GM19397 (cell line): Measurements from ENCODE around the gene SLC26A11.
"Not testable (repeated sequence)": the region's sequence is repeated elsewhere in the genome, so short reads cannot be mapped to it uniquely, and the experiment has no call there.

ENCODE experiments used
- ATAC-seq: cut with Tn5 transposase; IDR thresholded peaks from one replicate; pipeline ENCODE4 v1.9.1; 2021; ENCODE audit warnings: mild to moderate bottlenecking, moderate library complexity; ENCODE audit not compliant: unreplicated experiment

The SLC26A11 gene

GRCh38 chr17:80243526-80244433 is 23.6 kb downstream of the SLC26A11 start:
- no peak for ATAC-seq

DNA sequence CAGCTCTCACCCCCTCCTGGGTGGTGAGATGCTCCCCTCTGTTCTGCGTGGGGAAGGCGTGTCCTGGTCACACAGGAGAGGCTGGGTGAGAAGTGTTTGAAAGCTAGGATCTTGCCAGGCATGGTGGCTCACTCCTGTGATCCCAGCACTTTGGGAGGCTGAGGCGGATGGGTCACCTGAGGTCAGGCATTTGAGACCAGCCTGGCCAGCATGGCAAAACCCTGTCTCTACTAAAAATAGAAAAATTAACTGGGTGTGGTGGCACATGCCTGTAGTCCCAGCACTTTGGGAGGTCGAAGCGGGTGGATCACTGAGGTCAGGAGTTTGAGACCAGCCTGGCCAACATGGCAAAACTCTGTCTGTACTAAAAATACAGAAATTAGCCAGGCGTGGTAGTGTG is 24.2 kb downstream of the SLC26A11 start:
- not testable (repeated sequence) for ATAC-seq

- ATAC-seq, result no peak
These were observed 24.8 kb downstream of the SLC26A11 start for GRCh38 chr17:80244871-80245509.

DNA sequence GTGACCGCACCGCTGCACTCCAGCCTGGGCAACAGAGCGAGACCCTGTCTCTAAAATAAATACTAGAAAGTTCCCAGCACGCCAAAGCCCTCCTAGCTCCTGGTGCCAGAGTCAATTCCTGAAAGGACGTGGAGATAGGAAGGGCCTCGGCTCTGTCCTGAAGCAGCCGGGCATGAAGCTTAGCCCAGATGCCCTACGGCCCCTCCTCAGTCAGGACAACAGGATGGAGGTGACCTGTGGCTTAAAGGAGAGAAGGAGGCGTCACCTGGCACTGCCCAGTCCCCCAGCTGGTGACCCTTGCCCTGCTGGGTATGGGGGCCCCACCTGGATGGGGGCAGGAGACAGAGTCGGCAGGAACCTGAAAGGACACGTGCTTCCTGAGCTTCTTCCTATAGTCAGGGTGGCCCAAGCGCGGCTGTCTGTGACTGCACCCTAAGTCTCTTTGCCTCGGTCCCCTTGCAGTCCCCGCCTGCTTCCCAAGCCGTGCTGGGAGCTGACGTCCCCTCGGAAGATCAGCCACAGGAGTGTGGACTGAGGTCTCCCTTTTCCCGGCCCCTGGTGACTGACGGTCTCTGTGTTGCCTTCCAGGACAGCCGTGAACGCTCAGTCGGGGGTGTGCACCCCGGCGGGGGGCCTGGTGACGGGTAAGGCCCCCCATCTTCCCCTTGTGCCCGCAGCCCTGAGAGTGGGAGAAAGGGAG is 25.5 kb downstream of the SLC26A11 start:
- ATAC-seq, result no peak

DNA sequence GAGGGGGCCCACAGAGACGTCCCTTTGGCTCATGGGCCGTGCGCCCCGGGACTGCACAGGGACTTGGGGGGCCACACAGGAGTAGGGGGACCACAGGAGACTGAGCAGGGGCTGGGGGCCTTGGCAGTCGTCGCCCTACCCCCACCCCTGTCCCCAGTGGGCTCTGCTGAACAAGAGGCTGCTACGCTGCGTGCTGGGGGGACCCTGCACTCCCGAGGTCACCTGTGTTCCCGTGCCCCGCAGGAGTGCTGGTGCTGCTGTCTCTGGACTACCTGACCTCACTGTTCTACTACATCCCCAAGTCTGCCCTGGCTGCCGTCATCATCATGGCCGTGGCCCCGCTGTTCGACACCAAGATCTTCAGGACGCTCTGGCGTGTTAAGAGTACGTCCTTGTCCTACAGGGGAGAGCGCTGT is 26.0 kb downstream of the SLC26A11 start:
- ATAC-seq, result no peak

GRCh38 chr17:80246726-80247125 is 26.5 kb downstream of the SLC26A11 start:
- ATAC-seq, result no peak

DNA sequence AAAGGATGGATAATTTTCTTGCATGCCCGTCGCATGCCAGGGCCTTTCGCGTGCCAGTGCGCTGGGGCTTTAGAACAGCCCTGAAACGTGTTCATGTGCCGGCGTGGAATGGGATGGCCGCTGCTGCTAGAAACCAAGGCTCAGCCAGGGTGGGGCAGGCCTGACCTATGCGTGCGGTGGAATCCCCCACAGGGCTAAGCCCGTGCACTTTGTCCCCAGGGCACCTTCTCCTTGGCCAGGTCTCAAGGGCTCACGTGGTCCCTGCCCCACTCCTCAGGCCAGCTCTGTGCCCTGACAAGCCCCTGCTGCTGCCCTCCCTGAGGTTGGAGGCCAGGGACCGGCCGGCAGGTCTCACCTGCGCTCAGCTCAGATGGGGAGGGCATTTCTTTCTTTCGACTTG is 27.3 kb downstream of the SLC26A11 start:
- ATAC-seq, result no peak

GRCh38 chr17:80248001-80248893 is 28.0 kb downstream of the SLC26A11 start:
- no peak for ATAC-seq

- ATAC-seq, result no peak
These were observed 28.9 kb downstream of the SLC26A11 start for GRCh38 chr17:80248894-80249710.

GRCh38 chr17:80251966-80252365 is 31.7 kb downstream of the SLC26A11 start:
- ATAC-seq, result no peak

DNA sequence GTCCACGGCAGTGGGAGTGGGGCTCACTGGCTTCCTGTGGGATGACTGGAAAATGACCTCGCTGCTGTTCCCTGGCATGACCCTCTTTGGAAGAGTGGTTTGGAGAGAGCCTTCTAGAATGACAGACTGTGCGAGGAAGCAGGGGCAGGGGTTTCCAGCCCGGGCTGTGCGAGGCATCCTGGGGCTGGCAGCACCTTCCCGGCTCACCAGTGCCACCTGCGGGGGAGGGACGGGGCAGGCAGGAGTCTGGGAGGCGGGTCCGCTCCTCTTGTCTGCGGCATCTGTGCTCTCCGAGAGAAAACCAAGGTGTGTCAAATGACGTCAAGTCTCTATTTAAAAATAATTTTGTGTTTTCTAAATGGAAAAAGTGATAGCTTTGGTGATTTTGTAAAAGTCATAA is 32.6 kb downstream of the SLC26A11 start:
- no peak for ATAC-seq

DNA sequence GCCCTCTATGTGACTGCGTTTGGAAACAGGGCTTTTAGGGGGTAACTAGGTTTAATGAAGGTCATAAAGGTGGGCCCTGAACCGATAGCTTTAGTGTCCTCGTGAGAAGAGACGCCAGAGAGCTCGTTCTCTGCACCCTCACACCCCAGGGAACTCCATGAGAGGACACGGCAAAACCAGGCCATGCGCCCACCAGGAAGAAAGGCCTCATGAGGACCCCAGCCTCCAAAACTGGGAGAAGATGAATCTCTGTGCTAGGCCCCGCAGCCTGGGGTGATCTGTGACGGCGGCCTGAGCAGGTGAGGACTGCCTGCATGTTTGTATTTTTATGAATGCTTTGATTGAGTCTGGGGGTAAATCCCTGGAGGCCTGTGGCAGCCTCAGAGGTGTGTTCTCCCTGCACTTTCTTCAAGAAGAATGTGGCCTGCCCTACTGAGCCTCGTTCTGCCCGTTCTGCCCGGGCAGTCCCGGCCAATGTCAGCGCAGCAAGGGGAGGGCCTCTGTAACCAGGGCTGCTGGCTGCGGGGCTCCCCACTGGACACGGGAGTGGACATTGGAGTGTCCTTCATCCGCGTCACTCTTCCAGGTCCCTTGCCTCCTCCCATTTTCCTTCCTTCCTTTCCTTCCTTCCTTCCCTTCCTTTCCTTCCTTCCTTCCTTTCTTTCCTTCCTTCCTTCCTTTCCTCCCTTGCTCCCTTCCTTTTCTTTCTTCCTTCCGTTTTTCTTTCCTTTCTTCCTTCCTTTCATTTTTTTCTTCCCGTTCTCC is 33.6 kb downstream of the SLC26A11 start:
- no peak for ATAC-seq

- no peak for ATAC-seq
These were observed 34.4 kb downstream of the SLC26A11 start for GRCh38 chr17:80254396-80255251.

DNA sequence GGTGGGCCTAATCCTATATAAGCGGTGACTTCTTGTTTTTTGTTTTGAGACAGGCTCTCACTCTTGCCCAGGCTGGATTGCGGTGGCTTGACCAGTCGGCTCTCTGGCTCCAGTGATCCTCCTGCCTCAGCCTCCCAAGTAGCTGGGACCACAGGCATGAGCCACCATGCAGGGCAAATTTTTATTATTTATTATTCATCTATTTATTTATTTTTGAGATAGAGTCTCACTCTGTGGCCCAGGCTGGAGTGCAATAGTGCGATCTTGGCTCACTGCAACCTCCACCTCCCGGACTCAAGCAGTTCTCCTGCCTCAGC is 35.8 kb downstream of the SLC26A11 start:
- no peak for ATAC-seq

DNA sequence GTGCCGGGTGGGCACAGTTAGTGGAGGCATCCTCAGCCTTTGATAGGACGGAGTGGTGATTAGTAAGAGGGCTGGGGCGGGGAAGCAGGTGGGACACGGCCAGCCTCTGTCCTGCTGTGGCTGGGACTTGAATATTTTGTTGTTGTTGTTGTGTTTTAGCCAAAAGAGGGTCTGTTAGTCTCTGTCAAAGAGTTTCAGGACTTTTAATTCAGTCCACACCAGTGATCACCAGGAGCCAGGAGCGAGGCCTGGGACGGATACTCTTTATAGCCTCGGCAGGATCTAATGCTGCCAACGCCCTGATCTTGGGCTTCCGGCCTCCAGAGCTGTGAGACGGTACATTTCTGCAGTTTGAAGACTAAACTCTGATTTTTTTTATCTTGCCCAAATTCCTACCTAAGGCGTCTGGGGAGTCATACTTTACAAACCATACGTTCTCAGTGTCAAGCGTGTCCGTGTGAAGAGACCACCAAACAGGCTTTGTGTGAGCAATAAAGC is 37.5 kb downstream of the SLC26A11 start:
- no peak for ATAC-seq

- ATAC-seq, result not testable (repeated sequence)
These were observed 38.1 kb downstream of the SLC26A11 start for GRCh38 chr17:80258296-80258695.

- no peak for ATAC-seq
These were observed 39.3 kb downstream of the SLC26A11 start for GRCh38 chr17:80259457-80260068.

DNA sequence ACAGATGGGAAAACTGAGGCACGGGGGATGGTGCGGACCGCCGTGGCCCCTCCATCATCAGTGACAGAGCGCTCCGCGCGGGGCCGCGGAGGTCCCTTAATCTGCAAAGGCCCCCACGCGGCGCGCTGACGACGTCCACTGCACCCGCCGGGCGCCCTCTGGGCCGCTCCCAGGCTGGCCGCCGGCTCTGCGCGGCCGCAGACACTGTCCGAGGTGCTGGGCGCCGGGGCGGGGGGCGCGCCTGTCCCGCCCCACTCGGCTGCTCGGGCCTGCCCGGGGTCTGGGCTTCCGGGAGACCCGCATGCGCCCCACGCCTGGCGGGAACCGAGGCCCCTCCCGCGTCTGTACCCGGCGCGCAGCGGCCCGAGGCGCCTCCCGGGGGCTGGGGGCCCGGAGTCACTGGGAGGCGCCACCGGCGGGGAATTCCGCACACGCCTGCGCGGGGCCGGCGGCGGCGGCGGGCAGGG is 39.9 kb downstream of the SLC26A11 start:
- peak; percentile 37 for ATAC-seq
